ENCODE measurements around the gene WDR18. TPM values are rescaled to one million over a fixed set of nuclear protein-coding genes. Genes with fewer than 3 reads are reported as not detected.

The WDR18 gene
- total and polyA plus RNA-seq, 2 of the 8 experiments (the other 6 are each of a cell fraction or from before 2014, with no cell fraction given): 87.7 to 177 TPM

GRCh38 chr19:1009981-1010538 lies 25.9 kb downstream of the WDR18 start (continued):
- TF ChIP-seq JUN (IDR thresholded peaks at IDR 0.05; ENCODE audit: low read depth, low read length): no peak
- no peak for TF ChIP-seq NANOG (IDR thresholded peaks at IDR 0.05; ENCODE audit: insufficient read depth, low read depth, low read length, poor library complexity, severe bottlenecking)

Measured in H1 (cell line).